Thyroid gland (tissue), 4 donors: Measurements from ENCODE around the gene BCKDK. TPM values are rescaled to one million over a fixed set of nuclear protein-coding genes. Genes with fewer than 3 reads are reported as not detected.
"Not testable (repeated sequence)": the region's sequence is repeated elsewhere in the genome, so short reads cannot be mapped to it uniquely, and the experiment has no call there.

Experiments used
- DNase-seq, 2 donors: peaks; one replicate each; pipeline ENCODE4 v3.0.0-alpha.2; 2019
- H3K27ac ChIP-seq, 3 donors: fragments of 200-600 bp; sonication (generic); 1 replicate in 2 of 3; 2 replicates in 1 of 3; pipeline ENCODE4 v1.5.1; 2016 to 2019; ENCODE audit warnings: mild to moderate bottlenecking in 1 of 3, moderate library complexity in 1 of 3
- H3K27me3 ChIP-seq: fragments of 200-600 bp; sonication (generic); one replicate; pipeline ENCODE4 v1.5.1; 2019
- H3K36me3 ChIP-seq, 2 donors: fragments of 200-600 bp; sonication (generic); one replicate each; pipeline ENCODE4 v1.5.1; 2016 to 2019
- H3K4me1 ChIP-seq, 2 donors: fragments of 200-600 bp; sonication (generic); one replicate each; pipeline ENCODE4 v1.5.1; 2017 to 2019
- H3K4me3 ChIP-seq, 3 donors: fragments of 200-600 bp; sonication (generic); replicated peaks in 1 of 3; 1 replicate in 2 of 3; 2 replicates in 1 of 3; pipeline ENCODE4 v1.5.1; 2016; ENCODE audit warnings: mild to moderate bottlenecking in 1 of 3
- H3K9me3 ChIP-seq: fragments of 200-600 bp; sonication (generic); one replicate; pipeline ENCODE4 v1.5.1; 2017
- POLR2A ChIP-seq, 2 donors: fragments of 450-650 bp; IDR thresholded peaks; one replicate each; pipeline ENCODE4 v1.6.1; 2017; ENCODE audit warnings: antibody characterized with exemption in 2 of 2, mild to moderate bottlenecking in 2 of 2, moderate library complexity in 1 of 2
- WGBS, 2 donors: methylation state at CpG; one replicate each; pipeline ENCODE4 v1.1.5; 2017; 5-methylcytosine and 5-hydroxymethylcytosine counted together
- intact Hi-C: fragments of 100-400 bp; cut with DNase I; formaldehyde crosslinking; loops from one replicate; pipeline ENCODE4 v1.15.1; 2023
- total RNA-seq, 4 donors: library from RNA; depleted of rRNA; stranded (reverse); fragments of >200 nt; gene quantifications; one replicate each; pipeline ENCODE4 v1.2.3, GENCODE V29; 2016
- TF ChIP-seq, protein P1 (sequence below), 6 experiments: fragments of 200-600 bp in 3 of 6; fragments of 450-650 bp in 3 of 6; sonication (generic) in 3 of 6; IDR thresholded peaks; one replicate each; pipeline ENCODE4 v1.5.1; 2016 to 2019; ENCODE audit warnings: antibody characterized with exemption in 6 of 6, mild to moderate bottlenecking in 2 of 6, inconsistent platforms in 1 of 6, moderate library complexity in 1 of 6

The BCKDK gene
- total RNA-seq, 4 donors from 2014 or later, result 30.1 to 52.0 (median 40.5) TPM

DNA sequence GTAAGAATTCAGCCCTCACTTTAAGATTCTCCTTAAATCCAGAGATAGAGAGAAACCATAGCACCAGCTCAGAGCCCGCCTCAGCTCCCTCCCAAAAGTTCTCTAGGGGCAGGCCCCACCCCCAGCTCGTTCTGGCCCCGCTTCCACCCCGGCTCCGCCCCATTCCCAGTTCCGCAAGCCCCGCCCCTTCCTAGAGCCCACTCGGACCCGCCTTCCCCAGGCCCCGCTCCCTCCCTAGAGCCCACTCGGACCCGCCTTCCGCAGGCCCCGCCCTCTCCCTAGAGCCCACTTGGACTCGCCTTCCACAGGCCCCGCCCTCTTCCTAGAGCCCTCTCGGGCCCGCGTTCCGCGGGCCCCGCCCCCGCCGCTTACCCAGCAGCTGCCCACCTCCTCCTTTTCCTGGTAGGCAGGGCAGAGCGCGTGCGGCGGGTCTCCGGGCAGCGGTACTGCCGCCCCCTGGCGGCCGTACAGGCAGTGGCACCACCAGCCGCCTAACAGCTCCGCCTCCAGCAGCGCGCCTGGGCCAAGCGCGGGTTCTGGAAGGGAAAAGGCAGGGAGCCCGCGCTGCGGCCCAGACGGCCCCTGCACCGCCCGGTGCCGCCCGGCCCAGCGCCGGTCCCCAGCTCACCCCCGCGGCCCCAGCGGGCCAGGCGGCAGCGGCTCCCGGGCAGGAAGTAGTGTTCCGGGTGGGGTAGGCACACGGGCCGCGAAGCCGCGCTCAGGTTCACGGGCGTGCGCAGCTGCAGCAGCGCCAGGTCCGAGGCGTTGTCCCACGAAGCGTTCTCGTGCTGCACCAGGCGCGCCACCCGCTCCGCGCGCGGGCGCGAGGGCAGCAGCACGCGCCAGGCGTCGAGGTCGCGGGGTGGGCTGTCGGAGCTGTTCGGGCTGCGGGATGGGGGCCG lies 34.2 kb downstream of the BCKDK start:
- WGBS, 2 donors, result 0 to 2% methylated on average over 23 to 42 of the region's 89 CpGs
- no peaks in the 10 kb centered on the region for H3K27me3 ChIP-seq
- intact Hi-C loops, result loop anchor here (10.0 kb wide), 1 partner anchor 158 kb away; the partner anchor contains the start of gene HSD3B7
- no peaks in the 10 kb centered on the region for H3K36me3 ChIP-seq
- H3K4me3 ChIP-seq, result peak overlapping the region in 1 of 3 donors; percentile 43
- H3K9me3 ChIP-seq, result no peaks in the 10 kb centered on the region
- peak in 1 of 2 donors; percentile 53 for TF ChIP-seq POLR2A (IDR thresholded peaks at IDR 0.05)
- TF ChIP-seq, protein P1, sequence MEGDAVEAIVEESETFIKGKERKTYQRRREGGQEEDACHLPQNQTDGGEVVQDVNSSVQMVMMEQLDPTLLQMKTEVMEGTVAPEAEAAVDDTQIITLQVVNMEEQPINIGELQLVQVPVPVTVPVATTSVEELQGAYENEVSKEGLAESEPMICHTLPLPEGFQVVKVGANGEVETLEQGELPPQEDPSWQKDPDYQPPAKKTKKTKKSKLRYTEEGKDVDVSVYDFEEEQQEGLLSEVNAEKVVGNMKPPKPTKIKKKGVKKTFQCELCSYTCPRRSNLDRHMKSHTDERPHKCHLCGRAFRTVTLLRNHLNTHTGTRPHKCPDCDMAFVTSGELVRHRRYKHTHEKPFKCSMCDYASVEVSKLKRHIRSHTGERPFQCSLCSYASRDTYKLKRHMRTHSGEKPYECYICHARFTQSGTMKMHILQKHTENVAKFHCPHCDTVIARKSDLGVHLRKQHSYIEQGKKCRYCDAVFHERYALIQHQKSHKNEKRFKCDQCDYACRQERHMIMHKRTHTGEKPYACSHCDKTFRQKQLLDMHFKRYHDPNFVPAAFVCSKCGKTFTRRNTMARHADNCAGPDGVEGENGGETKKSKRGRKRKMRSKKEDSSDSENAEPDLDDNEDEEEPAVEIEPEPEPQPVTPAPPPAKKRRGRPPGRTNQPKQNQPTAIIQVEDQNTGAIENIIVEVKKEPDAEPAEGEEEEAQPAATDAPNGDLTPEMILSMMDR (IDR thresholded peaks at IDR 0.05), result peak; percentile 75 to 99 (median 95)
- peaks cover 21 to 36% of the 10 kb centered on the region in 2 donors for H3K4me1 ChIP-seq
- H3K27ac ChIP-seq, result peak overlapping the region; percentile 79 to 87 (median 86)
- peak; percentile 99 for DNase-seq

DNA sequence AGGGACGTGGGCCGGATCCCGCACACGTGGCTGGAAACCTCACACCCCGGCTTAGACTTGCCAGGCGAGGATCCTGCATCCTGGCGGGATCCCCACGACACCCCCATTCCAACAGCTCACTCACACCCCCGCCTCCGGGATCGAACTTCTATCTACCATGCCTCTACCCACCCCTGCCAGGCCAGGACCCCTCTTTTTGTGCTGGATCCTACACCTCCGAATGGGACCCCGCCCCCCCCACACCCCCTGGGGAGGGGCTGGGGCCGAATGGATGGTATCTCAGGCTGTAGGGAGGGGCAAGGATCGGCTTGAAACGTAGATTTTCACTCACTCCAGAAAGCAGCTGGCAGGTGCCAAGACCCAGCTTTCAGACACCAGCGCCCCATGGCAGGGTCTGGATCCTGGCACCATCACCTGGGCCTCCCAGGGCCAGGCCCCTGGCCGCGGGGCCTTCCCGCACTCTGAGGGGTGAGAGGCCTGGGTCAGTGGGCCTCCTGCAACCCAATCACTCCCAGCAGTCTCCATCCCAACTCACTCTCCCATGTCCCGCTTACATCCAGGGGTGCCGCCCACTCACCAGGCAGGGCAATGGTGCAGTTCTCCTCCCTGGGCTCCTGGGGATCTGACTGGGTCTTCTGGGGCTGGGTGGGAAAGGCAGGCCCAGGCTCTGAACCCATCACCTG lies 35.0 kb downstream of the BCKDK start:
- intact Hi-C loops, result loop anchor here (10.0 kb wide), 1 partner anchor 158 kb away; the partner anchor contains the start of gene HSD3B7
- WGBS, 2 donors, result 68 to 95% methylated on average over 7 to 17 of the region's 22 CpGs
- Histone ChIP-seq H3K4me3 (peak overlapping the region in 1 of 3 donors; percentile 43), H3K27me3 (no peaks in the 10 kb centered on the region), H3K27ac (peak overlapping the region in 1 of 3 donors; percentile 57), H3K9me3 (no peaks in the 10 kb centered on the region), H3K36me3 (no peaks in the 10 kb centered on the region), H3K4me1 (peaks cover 17 to 33% of the 10 kb centered on the region in 2 donors)
- no peak for TF ChIP-seq POLR2A (IDR thresholded peaks at IDR 0.05)
- TF ChIP-seq, protein P1 (IDR thresholded peaks at IDR 0.05), result no peak
- no peak for DNase-seq

GRCh38 chr16:31143694-31144148 lies 35.5 kb downstream of the BCKDK start:
- no peak overlapping the region for H3K4me3 ChIP-seq
- no peak for TF ChIP-seq POLR2A (IDR thresholded peaks at IDR 0.05)
- TF ChIP-seq, protein P1 (IDR thresholded peaks at IDR 0.05), result no peak
- no peaks in the 10 kb centered on the region for H3K36me3 ChIP-seq
- WGBS, 2 donors, result 91 to 94% methylated on average over 8 of the region's 8 CpGs
- intact Hi-C loops, result loop anchor here (10.0 kb wide), 1 partner anchor 159 kb away; the partner anchor contains the start of gene HSD3B7
- no peak overlapping the region for H3K27ac ChIP-seq
- H3K27me3 ChIP-seq, result no peaks in the 10 kb centered on the region
- H3K4me1 ChIP-seq, result peaks cover 11 to 32% of the 10 kb centered on the region in 2 donors
- DNase-seq, result no peak
- H3K9me3 ChIP-seq, result no peaks in the 10 kb centered on the region

GRCh38 chr16:31144418-31144817 lies 36.2 kb downstream of the BCKDK start:
- not testable (repeated sequence) for DNase-seq, H3K27ac ChIP-seq, H3K27me3 ChIP-seq, H3K36me3 ChIP-seq, H3K4me3 ChIP-seq, H3K9me3 ChIP-seq
- H3K4me1 ChIP-seq, result peaks cover 10 to 25% of the 10 kb centered on the region in 2 donors
- intact Hi-C loops, result loop anchor here (10.0 kb wide), 1 partner anchor 160 kb away; the partner anchor contains the start of gene HSD3B7
- WGBS, 2 donors, result 91 to 98% methylated on average over 7 of the region's 7 CpGs

GRCh38 chr16:31145398-31145990 lies 37.3 kb downstream of the BCKDK start:
- no peak for DNase-seq
- H3K4me3 ChIP-seq, result no peak overlapping the region
- H3K27ac ChIP-seq, result no peak overlapping the region
- H3K9me3 ChIP-seq, result no peaks in the 10 kb centered on the region
- no peaks in the 10 kb centered on the region for H3K27me3 ChIP-seq
- TF ChIP-seq POLR2A (IDR thresholded peaks at IDR 0.05), result no peak
- peaks cover 10 to 24% of the 10 kb centered on the region in 2 donors for H3K4me1 ChIP-seq
- WGBS, 2 donors, result 80 to 87% methylated on average over 10 to 12 of the region's 12 CpGs
- intact Hi-C loops, result loop anchor here (10.0 kb wide), 1 partner anchor 161 kb away; the partner anchor contains the start of gene HSD3B7
- H3K36me3 ChIP-seq, result no peaks in the 10 kb centered on the region
